HEK293 (cell line): ENCODE measurements around the gene UBAP2.
A peak's percentile ranks its signal among the peaks of the same experiment; 100 is the strongest.

Experiments used
- BCL11B ChIP-seq: fragments of 450-650 bp; formaldehyde crosslinking; IDR thresholded peaks from 2 replicates; pipeline ENCODE4 v1.5.1; 2016; ENCODE audit warnings: low read depth, missing biosample characterization, missing genetic modification characterization
- GLIS1 ChIP-seq: fragments of 450-650 bp; formaldehyde crosslinking; IDR thresholded peaks from 2 replicates; pipeline ENCODE4 v1.5.1; 2016; ENCODE audit warnings: missing biosample characterization, missing genetic modification characterization
- GLIS2 ChIP-seq: fragments of 450-650 bp; formaldehyde crosslinking; IDR thresholded peaks from 2 replicates; pipeline ENCODE4 v1.5.1; 2016; ENCODE audit warnings: missing biosample characterization, missing genetic modification characterization
- KLF10 ChIP-seq: fragments of 450-650 bp; IDR thresholded peaks from 2 replicates; pipeline ENCODE4 v1.5.1; 2018; ENCODE audit warnings: missing biosample characterization, mild to moderate bottlenecking, missing genetic modification characterization
- MZF1 ChIP-seq: fragments of 450-650 bp; formaldehyde crosslinking; IDR thresholded peaks from 2 replicates; pipeline ENCODE4 v1.5.1; 2017; ENCODE audit warnings: missing biosample characterization, missing genetic modification characterization, borderline replicate concordance
- TRIM28 ChIP-seq: IDR thresholded peaks from 2 replicates; pipeline ENCODE4 v1.6.1; 2011; ENCODE audit warnings: low read length, control low read depth, borderline replicate concordance
- YY2 ChIP-seq: fragments of 450-650 bp; formaldehyde crosslinking; IDR thresholded peaks from 2 replicates; pipeline ENCODE4 v1.5.1; 2016; ENCODE audit warnings: missing biosample characterization, missing genetic modification characterization
- ZFHX2 ChIP-seq: fragments of 450-650 bp; formaldehyde crosslinking; conservative IDR thresholded peaks from 2 replicates; pipeline ENCODE4 v1.5.1; 2016; ENCODE audit warnings: missing biosample characterization, missing genetic modification characterization
- ZNF148 ChIP-seq: fragments of 450-650 bp; formaldehyde crosslinking; IDR thresholded peaks from 2 replicates; pipeline ENCODE4 v1.5.0; 2017; ENCODE audit warnings: missing biosample characterization, missing genetic modification characterization, borderline replicate concordance
- ZNF157 ChIP-seq: fragments of 450-650 bp; formaldehyde crosslinking; IDR thresholded peaks from 2 replicates; pipeline ENCODE4 v1.5.1; 2016; ENCODE audit warnings: missing biosample characterization, missing genetic modification characterization
- ZNF211 ChIP-seq: fragments of 450-650 bp; formaldehyde crosslinking; IDR thresholded peaks from 2 replicates; pipeline ENCODE4 v1.5.1; 2016; ENCODE audit warnings: low read depth, missing biosample characterization, missing genetic modification characterization
- ZNF239 ChIP-seq: fragments of 450-650 bp; formaldehyde crosslinking; IDR thresholded peaks from 2 replicates; pipeline ENCODE4 v1.5.1; 2016; ENCODE audit warnings: missing biosample characterization, missing genetic modification characterization
- ZNF324 ChIP-seq: fragments of 450-650 bp; formaldehyde crosslinking; IDR thresholded peaks from 2 replicates; pipeline ENCODE4 v1.5.1; 2016; ENCODE audit warnings: missing biosample characterization, missing genetic modification characterization
- ZNF335 ChIP-seq: fragments of 450-650 bp; formaldehyde crosslinking; conservative IDR thresholded peaks from 2 replicates; pipeline ENCODE4 v1.5.1; 2016; ENCODE audit warnings: missing biosample characterization, missing genetic modification characterization
- ZNF366 ChIP-seq: fragments of 450-650 bp; formaldehyde crosslinking; conservative IDR thresholded peaks from 2 replicates; pipeline ENCODE4 v1.5.1; 2016; ENCODE audit warnings: missing biosample characterization, missing genetic modification characterization
- ZNF433 ChIP-seq: fragments of 450-650 bp; formaldehyde crosslinking; IDR thresholded peaks from 2 replicates; pipeline ENCODE4 v1.5.1; 2016; ENCODE audit warnings: missing biosample characterization, missing genetic modification characterization, low read depth
- ZNF449 ChIP-seq: fragments of 450-650 bp; formaldehyde crosslinking; IDR thresholded peaks from 2 replicates; pipeline ENCODE4 v1.5.1; 2017; ENCODE audit warnings: missing biosample characterization, mild to moderate bottlenecking, missing genetic modification characterization, moderate library complexity
- ZNF510 ChIP-seq: fragments of 450-650 bp; formaldehyde crosslinking; IDR thresholded peaks from 2 replicates; pipeline ENCODE4 v1.5.1; 2018; ENCODE audit warnings: mild to moderate bottlenecking, missing genetic modification characterization, missing biosample characterization; ENCODE audit not compliant: insufficient replicate concordance
- ZNF654 ChIP-seq: fragments of 450-650 bp; formaldehyde crosslinking; IDR thresholded peaks from 2 replicates; pipeline ENCODE4 v1.5.1; 2016; ENCODE audit warnings: low read depth, missing biosample characterization, missing genetic modification characterization
- ZNF658 ChIP-seq: fragments of 450-650 bp; formaldehyde crosslinking; IDR thresholded peaks from 2 replicates; pipeline ENCODE4; 2016; ENCODE audit warnings: missing biosample characterization, missing genetic modification characterization
- ZNF837 ChIP-seq: fragments of 450-650 bp; formaldehyde crosslinking; IDR thresholded peaks from 2 replicates; pipeline ENCODE4 v1.5.1; 2016; ENCODE audit warnings: missing biosample characterization, missing genetic modification characterization
- ZSCAN16 ChIP-seq: fragments of 450-650 bp; formaldehyde crosslinking; IDR thresholded peaks from 2 replicates; pipeline ENCODE4 v1.5.1; 2016; ENCODE audit warnings: missing biosample characterization, missing genetic modification characterization
- ZSCAN30 ChIP-seq: fragments of 450-650 bp; IDR thresholded peaks from 2 replicates; pipeline ENCODE4 v1.5.1; 2018; ENCODE audit warnings: missing biosample characterization, mild to moderate bottlenecking, missing genetic modification characterization, moderate library complexity
- ZSCAN5A ChIP-seq: fragments of 450-650 bp; formaldehyde crosslinking; IDR thresholded peaks from 2 replicates; pipeline ENCODE4 v1.5.1; 2016; ENCODE audit warnings: missing biosample characterization, missing genetic modification characterization

Gene UBAP2

DNA sequence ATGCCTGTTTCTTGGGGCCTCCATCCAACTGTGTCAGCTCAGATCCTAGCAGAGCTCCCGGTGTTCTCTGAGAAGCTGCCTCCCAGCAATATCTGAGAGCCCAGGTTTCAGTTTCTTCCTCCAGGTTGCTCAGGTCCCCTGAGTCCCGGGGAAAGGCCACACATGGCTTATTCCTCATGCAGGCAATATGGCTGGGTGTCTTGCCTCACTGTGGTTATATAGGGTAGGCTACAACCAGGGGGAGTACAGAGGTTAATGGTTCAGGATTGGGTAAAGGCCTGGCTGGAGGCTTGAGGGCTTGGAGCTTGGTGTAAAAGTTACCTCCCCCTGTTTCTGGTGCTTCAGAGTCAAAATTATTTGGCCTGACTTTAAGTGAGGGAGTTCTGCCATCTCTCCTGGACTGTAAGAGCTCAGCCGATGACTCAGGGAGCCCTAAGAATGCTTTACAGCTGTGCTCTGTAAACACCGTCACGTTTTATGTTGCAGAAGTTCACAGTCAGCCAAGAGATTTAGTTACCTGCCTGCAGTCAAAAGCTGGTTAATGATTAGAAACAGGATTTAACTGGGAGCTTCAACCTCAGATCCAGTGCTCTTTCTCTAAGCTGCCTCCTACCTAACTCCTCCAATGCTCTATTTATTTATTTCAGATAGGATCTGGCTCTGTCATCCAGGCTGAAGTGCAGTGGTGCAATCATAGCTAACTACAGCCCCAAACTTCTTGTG lies 24.3 kb upstream of the UBAP2 start (continued):
- TF ChIP-seq ZNF239 (tag by site-specific recombination): no peak
- TF ChIP-seq GLIS2 (tag by site-specific recombination): no peak
- TF ChIP-seq ZNF654 (tag by site-specific recombination): 0 out of 2 replicates have a peak, but pooled peaks have one; percentile 5
- no peak for TF ChIP-seq ZNF324
- peak; percentile 25; the same call in 1 of the 2 replicates for TF ChIP-seq ZNF366 (tag by site-specific recombination)
- TF ChIP-seq ZFHX2: no peak
- no peak for TF ChIP-seq ZSCAN5A (tag by site-specific recombination)
- no peak for TF ChIP-seq BCL11B (tag by site-specific recombination)
- TF ChIP-seq ZNF211 (tag by site-specific recombination): no peak
- TF ChIP-seq YY2 (tag by site-specific recombination): no peak
- TF ChIP-seq MZF1: no peak
- TF ChIP-seq KLF10 (tag by site-specific recombination): no peak
- no peak for TF ChIP-seq ZNF658 (tag by site-specific recombination)
- no peak for TF ChIP-seq ZNF837
- no peak for TF ChIP-seq ZNF449 (tag by site-specific recombination)
- no peak for TF ChIP-seq ZNF157 (tag by site-specific recombination)
- TF ChIP-seq ZNF335 (tag by site-specific recombination): peak; percentile 53; the same call in 1 of the 2 replicates
- no peak for TF ChIP-seq TRIM28
- no peak for TF ChIP-seq ZNF433
- TF ChIP-seq ZSCAN30 (tag by site-specific recombination): 0 out of 2 replicates have a peak, but pooled peaks have one; percentile 20
- TF ChIP-seq ZNF510 (tag by site-specific recombination): peak; percentile 34
- TF ChIP-seq ZSCAN16 (tag by site-specific recombination): peak; percentile 59; the same call in 1 of the 2 replicates
- TF ChIP-seq GLIS1 (tag by site-specific recombination): peak; percentile 51
- TF ChIP-seq ZNF148 (tag by site-specific recombination): no peak
